MM.1S (cell line): Measurements from ENCODE around the gene RABGAP1L.
A peak's percentile ranks its signal among the peaks of the same experiment; 100 is the strongest.

Experiments
- DNase-seq: peaks from one replicate; pipeline ENCODE4 v3.0.0-alpha.2; 2015
- H2AFZ ChIP-seq: fragments of 300-600 bp; sonication (generic); 2 replicates; pipeline ENCODE4 v1.6.0; 2016; ENCODE audit warnings: antibody characterized with exemption, low read length
- H3F3A ChIP-seq: fragments of 300-600 bp; sonication (generic); 2 replicates; pipeline ENCODE4 v1.6.1; 2016; ENCODE audit warnings: mild to moderate bottlenecking, antibody characterized with exemption, low read length, moderate library complexity, mixed read lengths; ENCODE audit not compliant: insufficient read depth
- H3K27ac ChIP-seq: fragments of 300-600 bp; sonication (generic); 2 replicates; pipeline ENCODE4 v1.5.1; 2016; ENCODE audit warnings: mild to moderate bottlenecking, low read length
- H3K27me3 ChIP-seq: fragments of 300-600 bp; sonication (generic); replicated peaks from 2 replicates; pipeline ENCODE4 v1.6.0; 2016; ENCODE audit warnings: low read length; ENCODE audit not compliant: insufficient read depth
- H3K36me3 ChIP-seq: fragments of 300-600 bp; sonication (generic); replicated peaks from 2 replicates; pipeline ENCODE4 v1.6.1; 2016; ENCODE audit warnings: mild to moderate bottlenecking, low read length, mixed read lengths; ENCODE audit not compliant: insufficient read depth
- H3K4me1 ChIP-seq: fragments of 300-600 bp; sonication (generic); 2 replicates; pipeline ENCODE4 v1.6.1; 2016; ENCODE audit warnings: low read length, mixed read lengths
- H3K4me2 ChIP-seq: fragments of 300-600 bp; sonication (generic); 2 replicates; pipeline ENCODE4 v1.6.0; 2016; ENCODE audit warnings: low read depth, low read length
- H3K4me3 ChIP-seq: fragments of 300-600 bp; sonication (generic); 2 replicates; pipeline ENCODE4 v1.5.1; 2016; ENCODE audit warnings: low read length, mixed read lengths
- H3K79me2 ChIP-seq: fragments of 300-600 bp; sonication (generic); 2 replicates; pipeline ENCODE4 v1.6.1; 2016; ENCODE audit warnings: mixed run types, low read length, mixed read lengths
- H3K9ac ChIP-seq: fragments of 300-600 bp; sonication (generic); 2 replicates; pipeline ENCODE4 v1.6.1; 2016; ENCODE audit warnings: low read length, mixed read lengths
- H3K9me2 ChIP-seq: fragments of 300-600 bp; sonication (generic); replicated peaks from 2 replicates; pipeline ENCODE4 v1.6.1; 2016; ENCODE audit warnings: mild to moderate bottlenecking, low read length, mixed read lengths; ENCODE audit not compliant: insufficient read depth
- H3K9me3 ChIP-seq: fragments of 300-600 bp; sonication (generic); replicated peaks from 2 replicates; pipeline ENCODE4 v1.6.1; 2016; ENCODE audit warnings: mild to moderate bottlenecking, low read length, mixed read lengths; ENCODE audit not compliant: insufficient read depth
- H4K20me1 ChIP-seq: fragments of 300-600 bp; sonication (generic); 2 replicates; pipeline ENCODE4 v1.6.1; 2016; ENCODE audit warnings: mild to moderate bottlenecking, low read length, moderate library complexity, mixed read lengths; ENCODE audit not compliant: insufficient read depth
- EZH2 ChIP-seq: fragments of 300-600 bp; sonication (generic); optimal IDR thresholded peaks from 2 replicates; pipeline ENCODE3; 2017; ENCODE audit warnings: low read depth, mild to moderate bottlenecking, antibody characterized with exemption, low read length, mixed read lengths
- EZH2phosphoT487 ChIP-seq: fragments of 300-600 bp; sonication (generic); IDR thresholded peaks from 2 replicates; pipeline ENCODE4 v1.6.1; 2018; ENCODE audit warnings: antibody characterized with exemption, low read length
- TF ChIP-seq, protein P1 (sequence below): fragments of 300-600 bp; sonication (generic); IDR thresholded peaks from 2 replicates; pipeline ENCODE4 v1.5.1; 2016; ENCODE audit warnings: antibody characterized with exemption, low read length, mixed read lengths

Gene RABGAP1L

DNA sequence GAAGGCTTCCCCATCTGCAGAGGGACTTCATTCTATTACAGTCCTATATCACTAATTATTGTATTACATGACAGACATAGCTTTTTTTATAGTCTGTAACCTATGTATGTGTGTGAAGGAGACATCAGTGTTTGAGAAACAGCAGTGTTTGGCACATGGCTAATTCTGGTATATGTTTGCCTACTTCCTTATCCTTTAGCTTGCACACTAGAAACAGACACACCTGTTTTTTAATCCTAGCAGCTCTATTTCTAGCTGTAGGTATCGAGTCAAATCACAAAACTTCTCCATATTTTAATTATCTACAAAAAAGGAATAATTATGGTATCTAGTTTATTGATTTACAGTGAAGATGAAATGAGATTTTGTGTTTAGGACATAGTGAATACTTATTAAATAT is 711.0 kb downstream of the RABGAP1L start:
- Histone ChIP-seq H3K9ac (no peak overlapping the region), H3K27me3 (no peaks in the 10 kb centered on the region), H3K4me3 (no peak overlapping the region), H2AFZ (no peak overlapping the region), H3K9me2 (no peaks in the 10 kb centered on the region), H3K4me1 (peaks cover 20% of the 10 kb centered on the region), H3K27ac (no peak overlapping the region), H3K79me2 (no peaks in the 10 kb centered on the region), H3K9me3 (no peaks in the 10 kb centered on the region), H3K36me3 (no peaks in the 10 kb centered on the region), H3K4me2 (no peak overlapping the region), H4K20me1 (no peaks in the 10 kb centered on the region), H3F3A (peaks cover 17% of the 10 kb centered on the region)
- TF ChIP-seq EZH2 (no peak), EZH2phosphoT487 (no peak)
- TF ChIP-seq, protein P1, sequence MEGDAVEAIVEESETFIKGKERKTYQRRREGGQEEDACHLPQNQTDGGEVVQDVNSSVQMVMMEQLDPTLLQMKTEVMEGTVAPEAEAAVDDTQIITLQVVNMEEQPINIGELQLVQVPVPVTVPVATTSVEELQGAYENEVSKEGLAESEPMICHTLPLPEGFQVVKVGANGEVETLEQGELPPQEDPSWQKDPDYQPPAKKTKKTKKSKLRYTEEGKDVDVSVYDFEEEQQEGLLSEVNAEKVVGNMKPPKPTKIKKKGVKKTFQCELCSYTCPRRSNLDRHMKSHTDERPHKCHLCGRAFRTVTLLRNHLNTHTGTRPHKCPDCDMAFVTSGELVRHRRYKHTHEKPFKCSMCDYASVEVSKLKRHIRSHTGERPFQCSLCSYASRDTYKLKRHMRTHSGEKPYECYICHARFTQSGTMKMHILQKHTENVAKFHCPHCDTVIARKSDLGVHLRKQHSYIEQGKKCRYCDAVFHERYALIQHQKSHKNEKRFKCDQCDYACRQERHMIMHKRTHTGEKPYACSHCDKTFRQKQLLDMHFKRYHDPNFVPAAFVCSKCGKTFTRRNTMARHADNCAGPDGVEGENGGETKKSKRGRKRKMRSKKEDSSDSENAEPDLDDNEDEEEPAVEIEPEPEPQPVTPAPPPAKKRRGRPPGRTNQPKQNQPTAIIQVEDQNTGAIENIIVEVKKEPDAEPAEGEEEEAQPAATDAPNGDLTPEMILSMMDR, result no peak
- no peak for DNase-seq

DNA sequence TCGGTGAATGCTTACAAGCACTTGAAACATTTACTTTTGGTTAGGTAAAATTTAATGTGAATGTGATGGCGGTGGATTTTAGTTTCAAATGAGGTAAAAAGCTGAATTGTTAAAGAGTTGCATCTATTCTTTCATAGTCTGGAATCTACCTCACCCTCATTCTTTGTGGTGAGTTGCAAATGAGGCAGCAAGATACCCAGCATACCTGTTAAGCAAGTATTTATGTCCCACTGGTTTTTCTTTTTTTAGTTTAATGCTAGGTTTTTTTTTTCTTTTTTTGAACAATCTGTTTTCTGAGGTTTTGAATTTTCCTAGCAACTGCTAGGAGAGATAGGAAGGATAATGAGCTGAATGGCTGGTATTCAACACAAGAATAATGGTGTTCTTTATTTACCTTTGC is 712.6 kb downstream of the RABGAP1L start:
- Histone ChIP-seq H4K20me1 (no peaks in the 10 kb centered on the region), H3F3A (peaks cover 21% of the 10 kb centered on the region), H3K27ac (no peak overlapping the region), H3K9me2 (no peaks in the 10 kb centered on the region), H3K4me3 (no peak overlapping the region), H3K9me3 (no peaks in the 10 kb centered on the region), H3K4me2 (no peak overlapping the region), H3K36me3 (no peaks in the 10 kb centered on the region), H2AFZ (no peak overlapping the region), H3K4me1 (peaks cover 27% of the 10 kb centered on the region), H3K9ac (no peak overlapping the region), H3K79me2 (no peaks in the 10 kb centered on the region), H3K27me3 (no peaks in the 10 kb centered on the region)
- peak; percentile 19 for DNase-seq
- TF ChIP-seq EZH2 (no peak), EZH2phosphoT487 (no peak)
- TF ChIP-seq, protein P1, result no peak

DNA sequence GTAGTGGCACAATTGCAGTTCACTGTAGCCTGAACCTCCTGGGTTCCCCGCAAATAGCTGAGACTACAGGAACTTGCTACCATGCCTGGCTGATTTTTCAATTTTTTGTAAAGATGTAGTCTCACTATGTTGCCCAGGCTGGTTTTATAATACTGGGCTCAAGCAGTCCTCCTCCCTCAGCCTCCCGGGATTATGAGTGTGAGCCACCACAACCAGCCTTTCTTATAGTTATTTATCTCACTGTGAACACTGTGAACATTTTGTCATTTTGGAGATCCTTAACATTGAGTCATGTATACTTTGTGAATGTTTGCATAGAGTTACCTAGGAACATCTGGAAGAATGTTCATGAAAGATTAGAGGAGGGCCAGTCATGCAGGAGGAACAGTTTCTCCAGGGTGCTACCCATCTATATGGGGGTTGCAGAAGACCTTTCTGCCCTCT is 713.3 kb downstream of the RABGAP1L start:
- no peaks in the 10 kb centered on the region for H3K36me3 ChIP-seq
- H3K79me2 ChIP-seq, result no peaks in the 10 kb centered on the region
- peaks cover 21% of the 10 kb centered on the region for H3F3A ChIP-seq
- no peaks in the 10 kb centered on the region for H3K27me3 ChIP-seq
- no peaks in the 10 kb centered on the region for H3K9me2 ChIP-seq
- no peaks in the 10 kb centered on the region for H3K9me3 ChIP-seq
- no peak for DNase-seq
- no peaks in the 10 kb centered on the region for H4K20me1 ChIP-seq
- TF ChIP-seq EZH2, result no peak
- TF ChIP-seq EZH2phosphoT487, result no peak
- TF ChIP-seq, protein P1, result no peak
- H2AFZ ChIP-seq, result no peak overlapping the region
- H3K4me3 ChIP-seq, result no peak overlapping the region
- no peak overlapping the region for H3K4me2 ChIP-seq
- H3K4me1 ChIP-seq, result peaks cover 27% of the 10 kb centered on the region
- no peak overlapping the region for H3K27ac ChIP-seq
- H3K9ac ChIP-seq, result no peak overlapping the region
